GM19455 (cell line): ENCODE data around the gene PDZD2.
"Not testable (repeated sequence)": the region's sequence is repeated elsewhere in the genome, so short reads cannot be mapped to it uniquely, and the experiment has no call there.

Source experiments
- ATAC-seq: cut with Tn5 transposase; IDR thresholded peaks from one replicate; pipeline ENCODE4 v1.9.1; 2021; ENCODE audit not compliant: unreplicated experiment

PDZD2 gene

DNA sequence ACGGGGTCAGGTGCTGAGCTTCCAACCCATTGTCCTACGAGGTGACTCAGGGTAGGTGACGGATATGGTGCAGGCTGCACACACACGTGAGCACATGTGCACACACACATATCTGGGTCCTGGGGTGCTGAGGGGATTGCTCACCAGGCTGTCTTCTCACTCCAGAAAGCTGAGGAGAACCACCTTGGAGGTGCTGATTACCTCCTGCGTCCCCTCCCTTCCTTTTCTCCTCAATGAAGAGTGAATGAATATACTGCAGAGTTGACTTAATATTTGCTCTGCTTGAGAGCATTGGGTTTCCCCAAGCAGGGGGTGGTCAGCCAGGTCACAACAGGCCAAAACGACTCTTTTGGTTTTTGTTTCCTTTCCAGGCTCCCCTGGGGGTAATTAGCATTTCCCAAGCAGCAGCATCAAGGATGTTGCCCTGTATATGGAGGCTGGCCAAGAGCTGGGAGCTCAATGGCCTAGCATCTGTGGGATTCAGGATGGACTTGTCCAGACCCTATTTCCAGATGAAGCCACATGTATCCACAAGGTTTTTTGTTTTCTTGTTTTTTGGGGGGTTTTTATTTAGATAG is 49.7 kb downstream of the PDZD2 start:
- no peak for ATAC-seq

DNA sequence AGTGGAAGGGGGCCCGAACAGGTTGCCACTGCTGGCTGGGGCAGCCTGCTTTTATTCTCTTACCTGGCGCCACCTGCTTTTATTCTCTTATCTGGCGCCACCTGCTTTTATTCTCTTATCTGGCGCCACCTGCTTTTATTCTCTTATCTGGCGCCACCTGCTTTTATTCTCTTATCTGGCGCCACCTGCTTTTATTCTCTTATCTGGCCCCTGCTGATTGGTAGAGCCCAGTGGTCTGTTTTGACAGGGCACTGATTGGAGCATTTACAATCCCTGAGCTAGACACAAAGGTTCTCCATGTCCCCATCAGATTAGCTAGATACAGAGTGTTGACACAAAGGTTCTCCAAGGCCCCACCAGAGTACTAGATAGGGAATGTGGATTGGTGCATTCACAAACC is 52.5 kb downstream of the PDZD2 start:
- ATAC-seq = not testable (repeated sequence)

DNA sequence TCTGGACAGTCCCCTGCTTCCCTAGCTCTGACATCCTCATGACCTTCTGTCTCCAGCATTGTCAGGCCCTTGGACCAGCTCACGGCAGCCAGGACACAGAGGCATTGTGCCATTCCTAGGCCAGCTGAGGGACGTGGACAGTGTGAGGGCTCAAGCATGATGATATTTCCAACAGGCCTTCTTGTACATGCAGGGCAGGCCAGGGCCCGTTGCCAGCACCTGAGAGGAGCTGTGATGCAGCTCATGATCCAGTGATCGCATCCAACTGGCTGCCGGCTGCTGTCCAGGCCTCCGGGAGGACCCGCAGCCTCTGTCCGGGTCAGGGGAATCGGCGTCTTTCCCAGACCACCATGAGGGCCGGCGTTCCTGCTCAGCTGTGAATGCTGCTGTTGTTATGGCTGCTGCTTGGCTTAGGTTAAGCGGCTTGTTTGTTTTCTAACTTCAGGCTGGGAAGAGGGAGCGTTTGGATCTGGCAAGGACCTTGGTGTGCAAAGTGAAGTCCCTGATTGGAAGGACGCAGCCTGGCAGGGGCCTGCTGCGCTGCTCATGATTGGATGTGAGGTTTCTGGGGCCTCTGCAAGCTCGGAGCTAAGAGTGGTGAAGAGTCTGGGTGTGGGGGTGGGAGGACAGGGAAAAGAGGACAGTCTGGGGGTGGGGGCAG is 53.8 kb downstream of the PDZD2 start:
- no peak for ATAC-seq

DNA sequence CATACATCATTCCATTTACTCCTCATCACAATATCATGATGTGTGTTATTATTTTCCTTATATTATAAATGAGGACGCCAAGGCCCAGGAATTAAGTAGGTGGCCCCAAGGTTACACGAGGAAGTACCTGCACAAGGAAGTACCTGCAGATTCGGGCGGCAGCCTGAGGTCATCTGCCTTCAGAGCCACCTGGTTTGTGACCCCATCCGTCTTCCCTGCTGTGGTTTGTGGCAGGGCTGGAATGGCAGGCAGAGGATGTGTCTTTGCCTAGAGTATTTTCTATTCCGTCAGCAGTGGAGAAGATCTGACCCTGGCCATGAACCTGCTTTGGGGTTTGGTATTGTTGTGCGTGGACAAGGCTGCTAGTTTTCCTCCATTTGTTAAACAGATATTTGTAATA is 59.7 kb downstream of the PDZD2 start:
- no peak for ATAC-seq

DNA sequence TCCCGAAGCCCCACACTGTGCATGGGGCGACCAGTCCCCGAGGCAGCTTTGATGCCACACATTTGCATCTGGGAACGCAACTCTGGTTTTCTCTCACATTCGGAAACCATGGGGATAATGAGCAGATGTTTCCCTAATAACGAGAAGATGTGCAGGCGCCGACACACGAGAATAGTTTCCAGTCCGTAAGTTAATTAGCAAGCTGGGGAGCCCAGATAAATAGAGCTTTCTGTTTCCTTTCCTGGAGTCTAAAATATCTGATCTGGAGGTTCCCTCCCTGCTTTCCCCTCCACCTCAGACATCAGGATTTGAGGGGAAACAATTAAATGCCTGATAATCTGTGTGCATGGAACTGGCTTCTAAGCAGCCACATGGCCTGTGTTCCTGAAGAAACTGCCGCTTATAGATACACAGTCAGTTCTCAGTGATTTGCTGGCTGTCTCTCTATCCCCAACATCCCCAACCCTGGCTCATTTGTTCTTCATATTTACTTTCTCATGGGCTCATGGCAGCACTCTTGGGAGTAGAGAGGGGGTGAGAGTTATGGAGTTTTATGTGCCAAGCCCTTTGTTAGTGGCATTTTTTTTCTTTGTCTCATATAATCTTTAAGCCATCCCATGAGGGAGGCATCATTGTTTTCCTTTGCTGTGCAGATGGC is 62.8 kb downstream of the PDZD2 start:
- ATAC-seq = no peak

DNA sequence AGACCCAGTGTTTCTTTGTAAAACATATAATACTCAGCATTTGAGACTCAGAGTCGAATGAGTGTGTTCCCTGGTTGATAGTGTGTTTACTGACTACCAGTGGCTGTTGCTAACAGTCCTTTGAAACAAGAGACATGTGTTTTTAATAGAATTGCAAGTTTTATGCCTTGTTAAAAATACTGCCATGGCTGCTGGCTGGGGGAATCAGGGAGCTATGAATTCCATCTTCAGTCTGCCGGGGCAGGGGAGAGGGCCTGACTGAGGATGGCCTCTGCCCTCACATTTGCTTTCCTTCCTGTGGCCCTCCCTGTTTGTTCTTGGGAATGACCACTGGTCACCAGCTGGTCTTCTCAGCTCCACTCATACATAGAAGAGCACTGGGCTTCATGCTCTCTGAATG is 63.8 kb downstream of the PDZD2 start:
- ATAC-seq = no peak

DNA sequence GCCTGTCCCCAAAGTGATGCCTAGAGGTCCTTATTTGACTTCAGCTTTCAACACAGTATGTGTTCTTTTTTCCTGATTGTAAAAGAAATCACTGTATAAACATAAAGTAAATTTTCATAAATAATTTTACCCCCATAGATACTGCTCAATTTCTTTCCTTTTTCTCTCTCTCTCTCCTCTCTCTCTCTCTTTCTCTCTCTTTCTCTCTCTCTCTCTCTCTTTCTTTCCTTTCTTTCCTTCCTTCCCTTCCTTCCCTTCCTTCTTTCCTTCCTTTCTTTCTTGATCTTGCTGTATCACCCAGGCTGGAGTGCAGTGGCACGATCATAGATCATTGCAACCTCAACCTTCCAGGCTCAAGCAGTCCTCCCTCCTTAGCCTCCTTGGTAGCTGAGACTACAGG is 64.8 kb downstream of the PDZD2 start:
- no peak for ATAC-seq

DNA sequence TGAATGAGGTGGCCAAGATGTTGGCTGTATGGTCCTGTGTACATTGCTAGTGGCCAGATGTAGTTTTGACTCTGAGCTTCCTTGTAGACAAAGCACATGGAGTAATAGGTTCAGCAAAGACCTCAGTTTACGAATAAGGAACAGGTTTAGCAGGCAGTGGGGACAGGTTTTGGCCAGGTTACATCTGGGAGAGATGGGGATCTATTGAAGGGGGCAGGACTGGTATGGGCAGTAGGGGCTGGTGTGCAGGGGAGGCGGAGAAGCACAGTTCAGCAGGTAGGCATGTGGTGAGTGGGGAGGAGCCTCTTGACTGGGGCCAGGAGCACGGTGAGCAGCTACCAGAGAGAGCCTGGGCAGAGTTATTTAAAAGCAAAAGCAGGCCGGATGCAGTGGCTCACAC is 67.3 kb downstream of the PDZD2 start:
- ATAC-seq = no peak

DNA sequence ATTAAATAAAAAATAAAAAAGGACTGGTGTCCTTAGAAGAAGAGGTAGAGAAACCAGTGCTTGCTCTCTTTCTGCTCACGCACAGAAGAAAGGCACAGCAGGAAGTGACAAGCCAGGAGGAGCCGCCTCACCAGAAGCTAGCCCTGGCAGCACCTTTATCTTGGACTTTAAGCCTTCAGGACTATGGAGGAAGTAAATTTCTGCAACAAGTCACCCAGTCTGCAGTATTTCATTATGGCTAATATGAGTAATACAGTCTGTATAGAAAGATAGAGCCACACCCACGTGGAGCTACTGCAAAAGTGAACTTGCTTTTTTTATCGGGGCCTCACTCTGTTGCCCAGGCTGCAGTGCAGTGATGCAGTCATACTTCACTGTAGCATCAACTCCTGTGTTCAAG is 68.4 kb downstream of the PDZD2 start:
- ATAC-seq = no peak

DNA sequence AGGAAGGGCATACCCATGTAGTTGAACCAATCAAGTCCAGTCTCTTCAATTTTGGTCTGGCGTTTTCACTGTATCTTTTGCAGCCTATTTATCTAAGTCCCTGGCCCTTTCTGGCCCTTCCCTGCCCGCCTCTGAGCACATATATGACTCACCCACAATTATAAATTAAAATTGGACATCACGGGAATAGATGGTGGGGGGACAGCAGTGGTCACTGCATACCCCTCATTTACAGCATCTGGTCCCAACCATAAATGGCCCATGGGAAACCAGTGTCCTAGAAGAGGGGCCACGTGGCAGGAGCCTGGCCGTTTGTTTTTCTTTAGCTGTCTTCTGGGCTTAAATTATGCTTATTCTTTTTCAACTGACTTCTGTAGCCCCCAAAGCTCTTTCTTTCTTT is 69.2 kb downstream of the PDZD2 start:
- no peak for ATAC-seq

DNA sequence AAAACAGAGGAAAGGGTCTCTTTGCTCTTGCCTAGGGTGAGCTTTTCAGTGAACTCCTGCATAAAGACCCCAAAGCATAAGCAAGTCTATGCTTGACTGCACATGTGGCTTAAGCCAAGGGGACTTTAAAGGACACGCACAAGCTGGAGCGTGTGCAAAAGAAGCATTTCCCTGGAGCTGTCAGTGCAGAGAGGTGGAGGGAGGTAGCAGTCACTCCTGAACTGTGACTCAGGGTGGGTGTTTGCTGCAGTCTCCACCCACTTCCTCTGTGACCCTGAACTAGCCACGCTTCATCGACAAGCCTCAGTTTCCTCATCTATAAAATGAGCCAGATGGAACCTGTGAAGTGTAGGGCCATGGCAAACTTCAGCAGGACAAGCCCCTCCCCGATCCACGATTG is 72.4 kb downstream of the PDZD2 start:
- ATAC-seq = no peak

DNA sequence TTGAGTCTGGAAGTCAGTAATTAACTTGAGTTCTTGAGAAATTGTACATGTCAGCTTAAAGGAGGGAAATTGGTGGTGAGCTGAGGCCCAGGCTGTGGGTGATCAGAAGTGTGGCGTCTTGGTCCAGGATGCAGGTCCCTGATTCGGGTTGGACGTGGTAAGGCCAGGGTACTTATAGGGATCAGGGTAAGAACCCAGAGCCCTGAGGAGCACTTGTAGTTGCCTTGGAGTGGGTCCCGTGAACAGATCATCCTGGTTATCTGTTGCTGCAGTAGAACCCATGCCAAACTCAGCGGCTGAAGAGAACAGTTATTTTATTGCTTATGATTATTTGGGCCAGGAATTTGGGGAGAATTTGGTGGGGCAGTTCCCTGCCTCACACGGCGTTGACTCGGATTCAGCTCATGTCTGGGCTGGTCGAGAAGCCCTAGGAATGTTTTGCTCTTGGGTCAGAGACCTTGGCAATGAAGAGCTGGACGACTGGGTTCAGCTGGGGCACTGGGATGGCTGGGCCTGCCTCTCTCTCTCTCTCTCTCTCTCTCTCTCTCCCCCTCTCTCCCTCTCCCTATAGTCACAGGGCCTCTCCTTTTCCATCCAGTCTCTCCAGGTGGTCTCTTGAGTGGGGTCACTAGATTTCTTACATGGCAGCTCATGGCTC is 73.1 kb downstream of the PDZD2 start:
- no peak for ATAC-seq

DNA sequence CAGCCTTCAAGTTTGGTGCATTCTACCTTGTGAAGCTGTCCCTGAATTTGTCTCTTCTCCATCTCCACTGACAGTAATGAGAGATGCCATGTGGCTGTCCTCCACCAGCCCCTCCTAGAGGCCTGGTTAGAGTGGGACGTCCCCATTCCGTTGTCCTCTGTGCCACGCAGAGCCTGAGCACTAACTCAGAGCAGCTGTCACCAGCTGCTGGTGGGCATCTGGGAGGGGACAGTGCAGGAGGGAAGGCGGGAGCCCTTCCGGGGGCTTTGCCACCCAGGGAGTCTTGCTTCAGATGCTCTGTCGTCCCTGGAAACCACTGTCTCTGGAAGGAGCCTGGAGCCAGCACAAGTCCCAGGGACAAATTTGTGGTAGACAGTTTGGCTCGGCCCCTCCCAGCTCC is 78.6 kb downstream of the PDZD2 start:
- no peak for ATAC-seq

DNA sequence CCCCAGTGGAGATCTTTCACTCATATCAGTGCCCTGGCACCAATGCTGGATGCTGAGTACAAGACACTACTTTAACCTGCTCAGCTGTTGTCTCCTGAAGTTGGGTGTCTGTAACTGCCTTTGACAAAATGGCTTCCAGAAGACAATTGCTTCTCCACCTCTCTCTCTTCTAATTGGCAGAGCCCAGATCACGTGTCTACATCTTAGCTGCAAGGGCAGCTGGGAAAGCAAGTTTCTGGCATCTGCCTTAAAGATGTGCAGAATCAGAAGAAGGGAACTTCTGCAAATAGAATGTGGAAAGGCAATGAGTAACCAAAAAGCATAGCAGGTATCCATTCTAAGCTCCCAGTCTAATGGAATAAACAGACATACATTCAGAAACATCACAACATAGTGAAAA is 81.1 kb downstream of the PDZD2 start:
- ATAC-seq = no peak

DNA sequence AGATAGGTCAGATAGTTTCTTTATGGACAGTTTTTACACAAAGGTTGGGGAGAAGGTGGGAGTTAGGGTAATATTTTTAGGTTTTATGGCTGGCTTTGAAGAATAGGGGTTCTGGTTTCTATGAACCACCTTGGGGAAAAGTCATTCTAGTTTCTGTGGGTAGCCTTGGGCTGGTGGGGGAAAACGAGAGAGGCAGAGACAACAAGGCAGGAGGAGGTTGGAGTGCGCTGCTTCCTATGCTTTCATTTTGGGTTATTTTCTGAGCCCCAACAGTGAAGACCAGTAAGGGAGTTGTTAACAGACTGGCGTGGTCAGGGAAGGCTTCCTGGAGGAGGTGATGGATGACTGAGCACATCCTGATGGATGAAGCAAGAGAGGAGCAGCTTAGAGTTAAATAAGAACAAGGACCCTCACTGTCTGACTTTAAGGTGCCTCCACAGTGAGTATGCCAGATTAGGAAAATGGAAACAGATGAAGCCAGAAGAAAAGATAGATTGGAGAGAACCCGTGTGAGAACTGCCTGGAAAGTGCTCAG is 81.9 kb downstream of the PDZD2 start:
- ATAC-seq = no peak

DNA sequence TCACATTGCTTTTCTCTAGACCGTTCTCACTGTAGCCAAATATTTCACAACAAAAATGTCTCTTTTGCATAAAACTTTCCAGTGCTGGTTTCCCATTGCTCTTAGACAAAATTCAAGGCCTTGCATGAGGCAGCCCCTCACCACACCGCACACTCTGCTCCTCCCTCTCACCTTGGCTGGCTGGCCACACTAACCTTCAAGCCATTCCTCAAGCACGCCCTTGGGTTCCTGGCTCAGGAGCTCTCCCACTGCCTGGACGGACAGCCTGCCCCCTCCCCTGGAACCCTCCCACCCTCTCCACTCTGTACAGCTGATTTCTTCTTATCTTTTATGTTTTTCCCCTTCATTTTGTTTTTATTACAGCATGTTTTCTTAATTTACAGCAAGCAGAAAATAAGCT is 83.2 kb downstream of the PDZD2 start:
- no peak for ATAC-seq

DNA sequence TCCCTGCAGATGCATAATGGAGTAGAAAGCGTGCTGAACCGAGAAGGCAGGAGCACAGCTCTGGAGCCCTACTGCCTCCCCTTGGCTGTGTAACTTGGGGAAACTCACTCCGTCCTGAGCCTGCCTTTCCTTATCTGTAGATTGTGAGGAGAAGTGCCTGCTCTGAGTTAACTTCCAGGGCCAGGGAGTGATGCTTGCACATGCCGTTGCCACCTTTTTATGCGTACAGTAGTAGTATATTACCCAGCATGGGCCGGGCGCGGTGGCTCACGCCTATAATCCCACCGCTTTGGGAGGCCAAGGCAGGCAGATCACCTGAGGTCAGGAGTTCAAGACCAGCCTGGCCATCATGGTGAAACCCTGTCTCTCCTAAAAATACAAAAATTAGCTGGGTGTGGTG is 87.1 kb downstream of the PDZD2 start:
- no peak for ATAC-seq

DNA sequence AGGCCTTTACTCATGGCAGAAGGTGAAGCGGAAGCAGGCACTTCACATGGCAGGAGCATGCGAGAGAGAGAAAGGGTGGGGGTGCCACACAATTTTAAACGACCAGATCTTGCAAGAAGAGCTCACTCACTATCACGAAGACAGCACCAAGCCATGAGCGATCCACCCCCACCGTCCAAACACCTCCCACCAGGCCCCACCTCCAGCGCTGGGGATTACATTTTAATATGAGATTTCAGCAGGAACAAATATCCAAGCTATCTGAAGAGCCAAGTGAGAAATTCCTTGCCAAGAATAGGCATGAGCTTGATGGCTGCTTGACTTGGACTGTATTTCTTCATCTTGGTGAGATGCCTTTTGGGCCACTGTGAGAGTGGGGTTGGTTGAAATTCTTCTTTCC is 88.0 kb downstream of the PDZD2 start:
- no peak for ATAC-seq

DNA sequence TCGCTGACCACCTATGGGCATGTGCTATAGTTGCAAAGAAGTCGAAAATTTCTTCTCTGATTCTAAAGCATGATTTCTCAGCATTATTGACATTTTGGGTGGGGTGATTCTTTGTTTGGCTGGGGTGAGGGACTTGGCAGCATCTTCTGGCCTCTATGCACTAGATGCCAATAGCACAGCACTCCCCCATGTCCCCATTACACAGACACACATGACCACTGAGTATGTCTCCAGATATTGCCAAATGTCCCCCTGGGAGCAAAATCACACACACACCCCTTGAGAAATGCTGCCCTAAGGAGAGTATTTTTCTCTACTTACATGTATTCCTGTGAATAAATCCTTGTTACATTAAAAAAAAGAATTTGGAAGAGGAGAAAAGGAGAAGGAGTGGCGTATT is 89.1 kb downstream of the PDZD2 start:
- no peak for ATAC-seq

DNA sequence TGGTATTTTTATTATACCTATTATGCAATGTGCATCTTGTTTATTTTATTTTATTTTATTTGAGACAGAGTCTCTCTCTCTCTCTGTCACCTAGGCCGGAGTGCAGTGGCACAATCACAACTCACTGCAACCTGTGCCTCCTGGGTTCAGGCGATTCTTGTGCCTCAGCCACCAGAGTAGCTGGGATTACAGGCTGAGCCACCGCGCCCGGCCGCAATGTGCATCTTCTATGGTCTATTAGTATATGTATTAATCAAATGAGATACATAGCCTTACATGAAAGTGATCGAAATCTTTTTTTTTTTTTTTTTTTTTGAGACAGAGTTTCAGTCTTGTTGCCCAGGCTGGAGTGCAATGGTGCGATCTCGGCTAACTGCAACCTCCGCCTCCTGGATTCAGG is 89.9 kb downstream of the PDZD2 start:
- not testable (repeated sequence) for ATAC-seq

DNA sequence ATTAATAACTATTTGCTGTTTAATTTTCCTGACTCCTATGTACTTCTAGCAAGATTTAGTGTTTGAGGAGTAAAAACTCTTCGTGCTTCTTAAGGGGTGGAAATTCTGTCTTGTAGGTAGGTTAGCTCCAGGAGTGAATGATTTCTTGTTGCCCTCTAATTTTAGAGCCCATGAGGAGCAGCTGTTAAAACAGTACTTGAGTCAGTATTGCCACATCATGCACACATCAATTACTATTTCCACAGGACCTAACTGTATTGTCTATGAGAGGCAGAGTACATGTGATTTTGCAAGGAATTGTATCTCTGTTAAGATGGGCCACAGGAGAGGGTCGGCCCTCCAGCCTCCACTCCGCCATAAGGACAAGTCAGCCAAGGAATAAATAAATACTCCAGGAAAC is 91.2 kb downstream of the PDZD2 start:
- no peak for ATAC-seq

DNA sequence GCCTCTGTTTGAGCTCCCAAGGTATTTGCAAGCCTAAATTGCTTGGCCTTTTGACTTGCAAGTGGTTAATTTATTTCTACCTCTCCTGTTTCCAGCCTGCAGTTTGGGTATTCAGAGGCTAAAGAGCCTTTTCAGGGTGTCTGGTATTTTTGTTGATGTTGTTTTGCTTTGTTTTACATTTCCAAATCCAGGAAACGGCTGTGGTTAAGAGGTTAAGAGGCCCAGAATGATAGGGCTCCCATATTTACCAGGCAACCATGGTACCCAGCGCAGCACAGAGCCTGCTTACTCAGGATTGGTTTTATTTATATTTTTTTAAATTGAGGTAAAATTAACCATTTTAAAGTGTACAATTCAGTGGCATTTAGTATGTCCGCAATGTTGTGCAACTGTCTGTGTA is 92.1 kb downstream of the PDZD2 start:
- ATAC-seq = no peak
